Testis (tissue), 3 donors: ENCODE results near the gene MROH7. TPM values are rescaled to one million over a fixed set of nuclear protein-coding genes. Genes with fewer than 3 reads are reported as not detected.

Experiments
- DNase-seq: peaks from one replicate; pipeline ENCODE4 v3.0.0-alpha.2; 2019
- H3K27ac ChIP-seq, 2 donors: fragments of 200-600 bp; sonication (generic); one replicate each; pipeline ENCODE4 v1.5.1; 2019
- H3K27me3 ChIP-seq: fragments of 200-600 bp; sonication (generic); one replicate; pipeline ENCODE4 v1.5.1; 2019
- H3K36me3 ChIP-seq: fragments of 200-600 bp; sonication (generic); one replicate; pipeline ENCODE4 v1.5.1; 2017; ENCODE audit warnings: low read depth; ENCODE audit errors: missing control alignments
- H3K4me1 ChIP-seq: fragments of 200-600 bp; sonication (generic); one replicate; pipeline ENCODE4 v1.5.1; 2019
- H3K4me3 ChIP-seq, 2 donors: fragments of 200-600 bp; sonication (generic); one replicate each; pipeline ENCODE4 v1.5.1; 2017 to 2019
- H3K9me3 ChIP-seq: fragments of 200-600 bp; sonication (generic); one replicate; pipeline ENCODE4 v1.5.1; 2017
- POLR2A ChIP-seq: fragments of 450-650 bp; IDR thresholded peaks from one replicate; pipeline ENCODE4 v1.6.1; 2017; ENCODE audit warnings: antibody characterized with exemption, mild to moderate bottlenecking, moderate library complexity
- WGBS, 2 donors: methylation state at CpG; one replicate each; pipeline ENCODE4 v1.1.5; 2018; 5-methylcytosine and 5-hydroxymethylcytosine counted together
- intact Hi-C: fragments of 100-400 bp; cut with DNase I; formaldehyde crosslinking; loops from one replicate; pipeline ENCODE4 v1.15.1; 2023; ENCODE audit warnings: low total_unique reads
- polyA plus RNA-seq: library from polyadenylated mRNA; stranded (reverse); fragments of 350-450 nt; fragmentation: Illumina TruSeq; extraction: RNeasy Lipid Tissue Mini Kit (QIAGEN cat#74804); gene quantifications from one replicate; pipeline ENCODE4 v1.2.3, GENCODE V29; 2014; ENCODE audit warnings: low read depth, low replicate concordance; ENCODE audit not compliant: insufficient read depth
- total RNA-seq, 2 donors: library from RNA; depleted of rRNA; stranded (reverse); fragments of >200 nt; gene quantifications; one replicate each; pipeline ENCODE4 v1.2.3, GENCODE V29; 2016
- TF ChIP-seq, protein P1 (sequence below), 3 experiments: fragments of 450-650 bp in 2 of 3; fragments of 200-600 bp in 1 of 3; sonication (generic) in 1 of 3; IDR thresholded peaks; one replicate each; pipeline ENCODE4 v1.5.1; 2016 to 2019; ENCODE audit warnings: antibody characterized with exemption in 3 of 3, mild to moderate bottlenecking in 2 of 3, moderate library complexity in 1 of 3

Gene MROH7
- total and polyA plus RNA-seq, 3 donors from 2014 or later = 72.7 to 236 (median 162) TPM

DNA sequence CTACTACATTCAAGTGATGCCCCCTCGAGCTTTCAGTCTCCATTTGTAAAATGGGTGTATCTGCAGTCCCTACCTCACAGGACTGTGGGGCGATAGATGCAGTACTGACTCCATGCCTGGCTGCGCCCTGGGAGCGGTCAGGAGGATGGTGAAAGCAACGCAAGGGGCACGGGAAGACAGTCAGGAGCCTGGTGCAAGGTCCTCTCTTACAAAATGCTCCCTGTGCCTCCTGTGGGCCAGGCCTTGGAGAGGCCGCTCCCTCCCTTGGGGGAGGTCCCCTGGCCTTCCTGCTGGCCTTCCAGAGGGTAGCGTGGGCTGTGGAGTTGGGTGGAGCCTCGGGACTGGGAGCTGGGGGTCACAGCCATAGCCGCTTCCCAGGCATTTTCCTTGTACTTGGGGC lies 39.9 kb upstream of the MROH7 start:
- Histone ChIP-seq H3K4me1 (no peaks in the 10 kb centered on the region), H3K9me3 (no peaks in the 10 kb centered on the region), H3K4me3 (no peak overlapping the region), H3K36me3 (no peaks in the 10 kb centered on the region), H3K27me3 (no peaks in the 10 kb centered on the region), H3K27ac (no peak overlapping the region)
- intact Hi-C loops = no loop called here
- no peak for DNase-seq
- 89 to 100% methylated on average over 1 to 7 of the region's 10 CpGs for WGBS, 2 donors
- TF ChIP-seq, protein P1, sequence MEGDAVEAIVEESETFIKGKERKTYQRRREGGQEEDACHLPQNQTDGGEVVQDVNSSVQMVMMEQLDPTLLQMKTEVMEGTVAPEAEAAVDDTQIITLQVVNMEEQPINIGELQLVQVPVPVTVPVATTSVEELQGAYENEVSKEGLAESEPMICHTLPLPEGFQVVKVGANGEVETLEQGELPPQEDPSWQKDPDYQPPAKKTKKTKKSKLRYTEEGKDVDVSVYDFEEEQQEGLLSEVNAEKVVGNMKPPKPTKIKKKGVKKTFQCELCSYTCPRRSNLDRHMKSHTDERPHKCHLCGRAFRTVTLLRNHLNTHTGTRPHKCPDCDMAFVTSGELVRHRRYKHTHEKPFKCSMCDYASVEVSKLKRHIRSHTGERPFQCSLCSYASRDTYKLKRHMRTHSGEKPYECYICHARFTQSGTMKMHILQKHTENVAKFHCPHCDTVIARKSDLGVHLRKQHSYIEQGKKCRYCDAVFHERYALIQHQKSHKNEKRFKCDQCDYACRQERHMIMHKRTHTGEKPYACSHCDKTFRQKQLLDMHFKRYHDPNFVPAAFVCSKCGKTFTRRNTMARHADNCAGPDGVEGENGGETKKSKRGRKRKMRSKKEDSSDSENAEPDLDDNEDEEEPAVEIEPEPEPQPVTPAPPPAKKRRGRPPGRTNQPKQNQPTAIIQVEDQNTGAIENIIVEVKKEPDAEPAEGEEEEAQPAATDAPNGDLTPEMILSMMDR (IDR thresholded peaks at IDR 0.05) = no peak
- TF ChIP-seq POLR2A = no peak

DNA sequence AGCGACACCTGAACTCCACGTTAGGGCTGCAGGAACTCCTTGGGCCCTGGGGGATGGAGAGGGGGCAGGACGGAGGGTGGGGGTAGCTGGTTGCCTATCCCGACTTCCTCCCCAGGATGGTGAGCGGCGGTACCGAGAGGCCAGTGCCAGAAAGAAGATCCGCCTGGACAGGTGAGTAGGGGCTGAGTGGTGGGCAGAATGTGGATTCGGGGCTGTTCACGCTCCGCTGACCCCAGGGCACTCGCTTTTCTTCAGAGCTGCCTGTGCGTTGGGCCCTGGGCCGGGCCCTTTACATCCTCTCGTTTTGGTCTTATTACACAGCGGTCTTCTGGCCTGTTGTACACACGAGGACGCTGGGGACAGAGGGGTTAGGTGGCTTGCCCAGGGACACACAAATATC lies 39.0 kb upstream of the MROH7 start:
- Histone ChIP-seq H3K4me3 (no peak overlapping the region), H3K9me3 (no peaks in the 10 kb centered on the region), H3K27me3 (no peaks in the 10 kb centered on the region), H3K4me1 (no peaks in the 10 kb centered on the region), H3K36me3 (no peaks in the 10 kb centered on the region), H3K27ac (no peak overlapping the region)
- intact Hi-C loops = no loop called here
- WGBS, 2 donors = 89 to 91% methylated on average over 18 of the region's 18 CpGs
- TF ChIP-seq, protein P1 (IDR thresholded peaks at IDR 0.05) = no peak
- no peak for TF ChIP-seq POLR2A
- no peak for DNase-seq

- H3K4me3 ChIP-seq = no peak overlapping the region
- 95% methylated on average over 6 of the region's 6 CpGs for WGBS, 2 donors
- TF ChIP-seq, protein P1 (IDR thresholded peaks at IDR 0.05) = no peak
- no peak for TF ChIP-seq POLR2A
- H3K9me3 ChIP-seq = no peaks in the 10 kb centered on the region
- H3K4me1 ChIP-seq = no peaks in the 10 kb centered on the region
- intact Hi-C loops = no loop called here
- no peak overlapping the region for H3K27ac ChIP-seq
- H3K27me3 ChIP-seq = no peaks in the 10 kb centered on the region
- no peak for DNase-seq
- H3K36me3 ChIP-seq = no peaks in the 10 kb centered on the region
These were observed 38.3 kb upstream of the MROH7 start for GRCh38 chr1:54603241-54603640.

DNA sequence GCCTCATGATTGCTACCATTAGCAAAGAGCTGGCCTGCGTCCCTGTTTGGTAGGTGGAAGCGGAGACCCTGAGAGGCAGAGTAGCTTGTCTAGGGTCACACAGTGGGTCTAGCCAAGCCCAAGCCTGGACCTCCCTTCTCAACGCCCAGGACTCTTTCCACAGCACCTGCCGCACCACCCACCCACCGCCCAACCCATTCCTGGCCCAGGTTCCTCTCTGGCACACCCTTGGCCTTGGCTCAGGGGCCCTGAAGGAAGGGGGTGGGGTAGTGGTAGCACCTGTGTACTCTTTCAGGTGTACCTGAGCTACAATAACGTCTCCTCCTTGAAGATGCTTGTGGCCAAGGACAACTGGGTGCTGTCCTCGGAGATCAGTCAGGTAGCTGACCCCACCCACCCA lies 37.5 kb upstream of the MROH7 start:
- intact Hi-C loops = no loop called here
- Histone ChIP-seq H3K9me3 (no peaks in the 10 kb centered on the region), H3K36me3 (no peaks in the 10 kb centered on the region), H3K4me3 (no peak overlapping the region), H3K27ac (no peak overlapping the region), H3K27me3 (no peaks in the 10 kb centered on the region), H3K4me1 (no peaks in the 10 kb centered on the region)
- no peak for DNase-seq
- WGBS, 2 donors = 77 to 90% methylated on average over 2 to 7 of the region's 7 CpGs
- TF ChIP-seq, protein P1 (IDR thresholded peaks at IDR 0.05) = no peak
- TF ChIP-seq POLR2A = no peak

GRCh38 chr1:54604572-54605370 lies 36.8 kb upstream of the MROH7 start:
- Histone ChIP-seq H3K4me3 (no peak overlapping the region), H3K9me3 (no peaks in the 10 kb centered on the region), H3K27me3 (no peaks in the 10 kb centered on the region), H3K4me1 (no peaks in the 10 kb centered on the region), H3K36me3 (no peaks in the 10 kb centered on the region), H3K27ac (no peak overlapping the region)
- TF ChIP-seq, protein P1 (IDR thresholded peaks at IDR 0.05) = no peak
- TF ChIP-seq POLR2A = no peak
- intact Hi-C loops = no loop called here
- WGBS, 2 donors = 85 to 89% methylated on average over 7 to 13 of the region's 13 CpGs
- DNase-seq = no peak
